Heart left ventricle (tissue), 16 donors: Measurements from ENCODE around the gene TXNRD2. TPM values are rescaled to one million over a fixed set of nuclear protein-coding genes. Genes with fewer than 3 reads are reported as not detected.

ENCODE experiments used
- ATAC-seq, 4 donors: fragments of 200-7000 bp; cut with Tn5 transposase; one replicate each; pipeline ENCODE4 v1.9.1; 2020 to 2022; ENCODE audit warnings: moderate library complexity in 4 of 4, mild to moderate bottlenecking in 3 of 4, moderate number of reproducible peaks in 1 of 4
- DNase-seq, 5 donors: peaks; one replicate each; pipeline ENCODE4 v3.0.0-alpha.2; 2020
- H3K27ac ChIP-seq, 12 donors: fragments of 200-600 bp; sonication (generic) in 4 of 12; one replicate each; pipeline versions ENCODE4 v1.5.0 to v1.8.0; 2016 to 2022; ENCODE audit warnings: mild to moderate bottlenecking in 2 of 12
- H3K27me3 ChIP-seq, 9 donors: fragments of 200-600 bp; sonication (generic) in 2 of 9; one replicate each; pipeline versions ENCODE4 v1.5.1 to v1.8.0; 2016 to 2022; ENCODE audit warnings: mild to moderate bottlenecking in 3 of 9
- H3K36me3 ChIP-seq, 9 donors: fragments of 200-600 bp; sonication (generic) in 2 of 9; one replicate each; pipeline versions ENCODE4 v1.5.0 to v1.8.0; 2018 to 2022; ENCODE audit warnings: mild to moderate bottlenecking in 2 of 9
- H3K4me1 ChIP-seq, 12 donors: fragments of 200-600 bp; sonication (generic) in 4 of 12; one replicate each; pipeline versions ENCODE4 v1.5.0 to v1.8.0; 2016 to 2022; ENCODE audit warnings: mild to moderate bottlenecking in 3 of 12
- H3K4me3 ChIP-seq, 12 donors: fragments of 200-600 bp; sonication (generic) in 4 of 12; one replicate each; pipeline versions ENCODE4 v1.5.0 to v1.8.0; 2017 to 2022; ENCODE audit warnings: mild to moderate bottlenecking in 9 of 12, moderate library complexity in 4 of 12
- H3K9me3 ChIP-seq, 12 donors: fragments of 200-600 bp; sonication (generic) in 4 of 12; one replicate each; pipeline versions ENCODE4 v1.5.0 to v1.8.0; 2016 to 2022; ENCODE audit warnings: mild to moderate bottlenecking in 1 of 12
- POLR2A ChIP-seq, 2 donors: fragments of 450-650 bp; IDR thresholded peaks; one replicate each; pipeline ENCODE4 v1.6.1; 2017; ENCODE audit warnings: antibody characterized with exemption in 2 of 2, mild to moderate bottlenecking in 2 of 2, moderate library complexity in 2 of 2
- WGBS, 4 donors: extraction: QIAGEN DNeasy Blood & Tissue Kit in 2 of 4; methylation state at CpG; one replicate each; pipeline versions ENCODE4 v1.1.5 to v1.1.7; 2013 to 2018; 5-methylcytosine and 5-hydroxymethylcytosine counted together
- intact Hi-C, 10 donors: fragments of 100-400 bp; cut with DNase I; formaldehyde crosslinking; loops; one replicate each; pipeline versions ENCODE4 v1.11.1 to v1.14.2; 2022
- polyA plus RNA-seq, 2 donors: library from polyadenylated mRNA; stranded (reverse); fragments of 200-250 nt; gene quantifications; one replicate each; pipeline ENCODE4 v1.2.3, GENCODE V29; 2013
- total RNA-seq, 9 donors: library from RNA; depleted of rRNA in 2 of 9; stranded (reverse); fragments of >200 nt in 2 of 9; fragmentation: NEBNext Ultra II Directional in 3 of 9; extraction: Animal tissue kit (Norgen Biotek cat#: 25700) in 3 of 9; gene quantifications; one replicate each; pipeline versions ENCODE4 v1.1.0 to v1.2.4, GENCODE V29; 2016 to 2023
- TF ChIP-seq, protein P1 (sequence below), 12 donors: fragments of 200-600 bp; sonication (generic) in 4 of 12; IDR thresholded peaks; one replicate each; pipeline versions ENCODE4 v1.5.0 to v1.8.0; 2018 to 2022; ENCODE audit warnings: antibody characterized with exemption in 12 of 12, mild to moderate bottlenecking in 5 of 12
- donor health status: ischemic (EF 13 %, LVEDD 7.1; RV severe dilation, severe dysfunction).
- donor health status: healthy with polysubstance abuse.
- donor health status: DM: no; HTN: yes; CAD: no.
- donor health status: DM: no; HTN: no; CAD: no.
- donor health status: ischemic (EF 25% LVEDD 6.9; RV normal size, moderate dysfunction).
- donor health status: ischemic (EF 25% LVEDD 5.7; RV mildly dilated, moderate dysfunction).
- donor health status: healthy.
- donor health status: DM: yes; HTN: yes; CAD: no.
- donor health status: ischemic (EF 35%, LVEDD 5.7; RV mildly dilated, moderate dysfunction).
- donor health status: nonischemic (EF 11% LVEDD 7.7; RV severe dilation, severe dysfunction).
- donor health status: DM: yes; HTN: yes; CAD: no.
- donor health status: PGD.
- donor health status: ischemic (EF 29% LVEDD 5.4; RV normal size, mild dysfunction).
- donor health status: nonischemic (EF 23%, LVEDD 6.1; RV moderate dilation, normal function).

TXNRD2 gene
- total and polyA plus RNA-seq, 11 donors: 23.4 to 60.2 (median 33.5) TPM

DNA sequence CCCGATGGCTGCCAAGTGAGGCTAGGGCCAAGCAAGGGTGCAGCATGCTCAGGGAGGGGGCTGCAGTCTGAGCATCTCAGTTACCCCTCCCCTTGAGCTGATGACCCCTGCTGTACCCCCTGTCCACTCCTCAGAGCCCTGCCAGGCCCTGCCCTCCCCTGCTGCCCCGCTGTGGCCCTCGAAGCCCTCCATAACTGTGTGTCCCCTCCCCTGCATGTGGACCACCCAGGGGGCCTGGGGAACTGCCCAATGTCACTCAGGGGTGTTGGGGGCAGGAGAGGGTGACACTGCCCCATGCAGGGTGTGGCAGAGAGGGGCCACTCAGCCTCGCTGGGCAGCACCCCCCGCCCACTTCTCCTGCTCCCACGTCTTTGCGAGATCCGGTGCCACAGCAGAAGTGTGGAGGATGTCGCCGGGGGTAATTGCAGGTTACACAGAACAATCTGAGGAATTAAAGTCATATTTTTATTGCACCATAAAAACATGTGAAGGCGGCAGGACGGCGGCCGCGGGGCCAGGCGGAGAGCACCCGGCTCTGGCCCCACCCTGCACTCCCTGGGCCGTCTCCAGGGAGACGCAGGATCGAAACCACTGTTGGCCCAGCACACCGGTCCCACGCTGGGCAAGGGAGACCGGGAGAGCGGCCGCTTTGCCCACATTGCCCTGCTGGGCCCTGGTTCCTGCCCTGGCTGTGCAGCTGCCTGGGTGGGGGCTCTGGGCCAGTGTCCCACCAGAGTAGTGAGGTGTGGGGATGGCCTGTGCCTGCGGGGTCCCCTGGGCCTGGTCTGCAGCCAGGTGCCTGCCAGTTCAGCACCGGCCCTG lies 68.3 kb downstream of the TXNRD2 start:
- ATAC-seq: no peak
- WGBS, 4 donors: 89 to 92% (median 91%) methylated on average over 23 to 27 of the region's 27 CpGs

DNA sequence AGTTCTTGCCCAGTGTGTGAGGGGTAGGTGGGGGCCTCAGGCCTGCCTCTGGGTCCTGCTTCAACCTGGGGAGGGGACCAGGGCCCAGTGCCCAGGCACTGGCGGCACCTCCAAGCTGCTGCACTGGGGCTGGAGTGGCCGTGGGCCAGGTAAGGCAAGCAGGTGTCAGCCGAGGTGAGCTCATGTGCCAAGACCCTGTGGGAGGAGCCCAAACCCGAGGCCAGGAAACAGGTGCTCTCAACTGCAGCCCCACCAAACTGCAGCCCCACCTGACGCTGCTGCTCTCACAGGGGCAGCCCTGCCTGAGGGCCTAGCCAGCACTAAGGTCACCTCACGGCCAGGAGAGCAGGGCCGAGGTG lies 68.9 kb downstream of the TXNRD2 start:
- WGBS, 4 donors: 72 to 93% (median 76%) methylated on average over 3 to 7 of the region's 7 CpGs
- ATAC-seq: no peak

More for the DNA sequence above, 68.3 kb downstream of the TXNRD2 start:
- peak in 4 of 5 donors; percentile 9 to 56 (median 14) for DNase-seq
- no peaks in the 10 kb centered on the region for H3K27me3 ChIP-seq
- H3K36me3 ChIP-seq: peaks cover 0 to 12% (median 0%) of the 10 kb centered on the region in 9 donors
- intact Hi-C loops: no loop called here
- no peak overlapping the region for H3K4me3 ChIP-seq
- H3K4me1 ChIP-seq: peaks cover 0 to 16% (median 7%) of the 10 kb centered on the region in 12 donors
- TF ChIP-seq, protein P1, sequence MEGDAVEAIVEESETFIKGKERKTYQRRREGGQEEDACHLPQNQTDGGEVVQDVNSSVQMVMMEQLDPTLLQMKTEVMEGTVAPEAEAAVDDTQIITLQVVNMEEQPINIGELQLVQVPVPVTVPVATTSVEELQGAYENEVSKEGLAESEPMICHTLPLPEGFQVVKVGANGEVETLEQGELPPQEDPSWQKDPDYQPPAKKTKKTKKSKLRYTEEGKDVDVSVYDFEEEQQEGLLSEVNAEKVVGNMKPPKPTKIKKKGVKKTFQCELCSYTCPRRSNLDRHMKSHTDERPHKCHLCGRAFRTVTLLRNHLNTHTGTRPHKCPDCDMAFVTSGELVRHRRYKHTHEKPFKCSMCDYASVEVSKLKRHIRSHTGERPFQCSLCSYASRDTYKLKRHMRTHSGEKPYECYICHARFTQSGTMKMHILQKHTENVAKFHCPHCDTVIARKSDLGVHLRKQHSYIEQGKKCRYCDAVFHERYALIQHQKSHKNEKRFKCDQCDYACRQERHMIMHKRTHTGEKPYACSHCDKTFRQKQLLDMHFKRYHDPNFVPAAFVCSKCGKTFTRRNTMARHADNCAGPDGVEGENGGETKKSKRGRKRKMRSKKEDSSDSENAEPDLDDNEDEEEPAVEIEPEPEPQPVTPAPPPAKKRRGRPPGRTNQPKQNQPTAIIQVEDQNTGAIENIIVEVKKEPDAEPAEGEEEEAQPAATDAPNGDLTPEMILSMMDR (IDR thresholded peaks at IDR 0.05): no peak
- no peak for TF ChIP-seq POLR2A (IDR thresholded peaks at IDR 0.05)
- no peaks in the 10 kb centered on the region for H3K9me3 ChIP-seq
- no peak overlapping the region for H3K27ac ChIP-seq

DNA sequence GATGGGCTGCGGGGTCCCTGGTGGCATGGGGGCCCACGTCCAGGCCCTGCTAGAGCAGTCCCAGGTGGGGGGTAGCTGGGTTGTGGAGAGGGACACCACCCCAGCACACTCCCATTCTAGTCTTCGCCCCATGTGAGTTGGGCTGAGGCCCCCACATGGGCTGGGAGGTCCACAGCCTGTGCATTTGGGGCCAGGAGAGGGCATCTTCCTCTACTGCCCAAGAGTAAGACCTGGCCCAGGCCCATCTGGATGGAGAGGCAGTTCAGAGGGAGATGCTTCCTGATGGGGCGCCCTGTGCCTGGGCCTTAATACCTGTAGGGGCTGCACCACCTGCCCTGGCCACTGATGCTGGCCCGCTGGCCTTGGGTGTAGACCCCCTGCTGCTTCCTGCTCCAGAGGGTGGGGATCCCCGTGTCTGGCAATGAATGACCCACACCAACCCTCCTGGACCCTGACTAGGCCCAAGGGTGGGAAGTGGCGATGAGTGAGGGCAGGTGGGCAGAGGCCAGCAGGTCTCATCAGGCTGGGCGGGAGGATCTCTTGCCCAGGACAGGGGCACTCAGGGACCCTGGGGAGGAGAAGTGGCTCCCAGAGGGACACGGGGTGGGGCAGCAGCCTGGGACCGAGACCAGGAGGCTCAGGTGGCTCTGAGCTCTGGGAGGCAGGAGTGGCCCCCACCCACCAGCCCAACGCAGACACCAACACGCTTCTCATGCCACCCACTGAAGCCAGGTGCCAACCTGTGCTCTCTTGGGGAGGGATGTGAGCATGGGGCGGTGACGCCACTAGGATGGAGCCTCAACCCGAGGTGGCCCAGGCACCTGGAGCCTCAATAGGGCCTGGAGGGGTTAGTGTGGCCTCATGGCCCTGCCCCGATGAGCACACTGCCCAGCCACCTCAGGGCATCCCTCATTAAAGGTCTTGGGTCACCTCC lies 69.5 kb downstream of the TXNRD2 start:
- 91 to 98% (median 95%) methylated on average over 6 to 16 of the region's 16 CpGs for WGBS, 4 donors
- H3K27ac ChIP-seq: no peak overlapping the region

More for the DNA sequence above, 68.9 kb downstream of the TXNRD2 start:
- intact Hi-C loops: no loop called here
- peaks cover 0 to 16% (median 7%) of the 10 kb centered on the region in 12 donors for H3K4me1 ChIP-seq
- H3K9me3 ChIP-seq: no peaks in the 10 kb centered on the region
- no peaks in the 10 kb centered on the region for H3K27me3 ChIP-seq
- no peak overlapping the region for H3K4me3 ChIP-seq
- H3K27ac ChIP-seq: no peak overlapping the region
- peaks cover 0 to 7% (median 0%) of the 10 kb centered on the region in 9 donors for H3K36me3 ChIP-seq
- TF ChIP-seq, protein P1 (IDR thresholded peaks at IDR 0.05): no peak
- no peak for TF ChIP-seq POLR2A (IDR thresholded peaks at IDR 0.05)
- DNase-seq: peak in 2 of 5 donors; percentile 19 to 22

DNA sequence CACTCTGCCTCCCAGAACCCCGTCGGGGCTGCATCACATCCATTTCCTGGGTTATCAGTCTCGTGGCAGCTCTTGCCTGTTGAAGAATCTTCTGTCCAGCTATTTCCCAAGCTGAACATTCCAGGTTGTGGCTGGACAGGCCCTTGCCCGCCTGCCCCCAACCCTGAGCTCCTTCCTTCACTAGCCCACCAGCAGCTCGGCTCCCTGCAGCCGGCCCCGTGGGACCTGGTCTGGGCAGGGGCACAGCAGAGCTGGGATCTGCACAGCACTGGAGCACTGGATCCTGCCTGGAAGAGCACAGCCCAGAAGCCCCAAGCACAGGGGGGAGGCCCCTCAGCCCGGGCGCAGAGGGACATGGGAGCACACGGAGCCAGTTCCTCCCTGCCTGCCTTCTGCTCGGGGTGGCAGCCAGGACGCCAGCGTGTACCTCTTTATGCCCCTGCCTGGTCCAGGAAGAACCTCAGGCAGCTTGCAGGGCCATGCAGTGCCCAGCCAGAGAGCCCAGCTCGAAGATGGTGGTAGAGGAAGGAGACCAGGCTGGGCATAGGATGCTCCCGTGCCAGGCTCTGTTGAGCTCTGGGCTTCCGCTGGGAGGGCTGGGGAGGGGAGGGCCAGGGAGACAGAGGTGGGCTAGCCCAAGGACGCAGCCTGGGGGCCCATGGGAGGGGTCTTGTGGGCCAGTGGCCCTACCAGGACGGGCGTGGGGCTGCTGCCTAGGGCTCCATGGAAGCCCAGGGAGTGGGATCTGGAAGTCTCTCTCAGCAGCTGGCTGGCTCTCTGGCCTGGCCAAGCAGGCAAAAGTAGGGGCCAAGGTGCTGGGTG lies 70.4 kb downstream of the TXNRD2 start:
- peaks cover 0 to 16% (median 7%) of the 10 kb centered on the region in 12 donors for H3K4me1 ChIP-seq
- H3K4me3 ChIP-seq: no peak overlapping the region
- no peaks in the 10 kb centered on the region for H3K36me3 ChIP-seq
- H3K27ac ChIP-seq: no peak overlapping the region
- intact Hi-C loops: no loop called here
- no peak for ATAC-seq
- H3K27me3 ChIP-seq: no peaks in the 10 kb centered on the region
- H3K9me3 ChIP-seq: no peaks in the 10 kb centered on the region
- 69 to 79% (median 78%) methylated on average over 14 to 19 of the region's 19 CpGs for WGBS, 4 donors
- TF ChIP-seq, protein P1 (IDR thresholded peaks at IDR 0.05): no peak
- no peak for TF ChIP-seq POLR2A (IDR thresholded peaks at IDR 0.05)
- DNase-seq: peak in 3 of 5 donors; percentile 17 to 33 (median 21)

More for the DNA sequence above, 69.5 kb downstream of the TXNRD2 start:
- H3K27me3 ChIP-seq: no peaks in the 10 kb centered on the region
- intact Hi-C loops: no loop called here
- H3K36me3 ChIP-seq: peaks cover 0 to 5% (median 0%) of the 10 kb centered on the region in 9 donors
- ATAC-seq (no peak), DNase-seq (peak in 4 of 5 donors; percentile 13 to 48 (median 20))
- no peak for TF ChIP-seq POLR2A (IDR thresholded peaks at IDR 0.05)
- no peaks in the 10 kb centered on the region for H3K9me3 ChIP-seq
- no peak overlapping the region for H3K4me3 ChIP-seq
- H3K4me1 ChIP-seq: peaks cover 0 to 16% (median 7%) of the 10 kb centered on the region in 12 donors
